Hematopoietic multipotent progenitor cell treated with erythropoietin and hydrocortisone succinate and interleukin-3 and kit ligand, for 4 days (in vitro differentiated cells): ENCODE measurements around the gene LSM14A.

Experiments
- DNase-seq: peaks from one replicate; pipeline ENCODE4 v3.0.0-alpha.2; 2015

The LSM14A gene

GRCh38 chr19:34259367-34260095 lies 87.2 kb downstream of the LSM14A start:
- DNase-seq = no peak

DNA sequence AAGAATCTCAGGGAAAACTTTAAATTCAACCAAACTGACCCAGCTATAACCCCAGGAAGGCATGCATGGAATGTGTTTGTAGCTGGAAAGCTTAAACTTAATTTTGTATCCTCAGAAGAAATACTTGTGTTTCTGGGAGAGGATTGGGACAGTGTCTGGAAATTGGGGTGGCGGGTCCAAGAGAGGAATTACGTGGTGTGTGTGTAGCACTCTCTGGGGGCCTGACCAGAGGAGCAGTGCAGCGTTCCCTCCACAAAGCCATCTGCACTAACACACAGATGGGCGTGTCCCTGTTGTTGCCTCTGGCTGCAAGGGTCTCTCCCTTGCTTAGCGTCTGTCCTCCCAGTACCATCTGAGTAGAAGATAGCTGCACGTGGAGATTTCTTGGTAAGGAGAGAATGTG lies 88.5 kb downstream of the LSM14A start:
- no peak for DNase-seq

GRCh38 chr19:34261334-34262109 lies 89.2 kb downstream of the LSM14A start:
- DNase-seq = no peak

DNA sequence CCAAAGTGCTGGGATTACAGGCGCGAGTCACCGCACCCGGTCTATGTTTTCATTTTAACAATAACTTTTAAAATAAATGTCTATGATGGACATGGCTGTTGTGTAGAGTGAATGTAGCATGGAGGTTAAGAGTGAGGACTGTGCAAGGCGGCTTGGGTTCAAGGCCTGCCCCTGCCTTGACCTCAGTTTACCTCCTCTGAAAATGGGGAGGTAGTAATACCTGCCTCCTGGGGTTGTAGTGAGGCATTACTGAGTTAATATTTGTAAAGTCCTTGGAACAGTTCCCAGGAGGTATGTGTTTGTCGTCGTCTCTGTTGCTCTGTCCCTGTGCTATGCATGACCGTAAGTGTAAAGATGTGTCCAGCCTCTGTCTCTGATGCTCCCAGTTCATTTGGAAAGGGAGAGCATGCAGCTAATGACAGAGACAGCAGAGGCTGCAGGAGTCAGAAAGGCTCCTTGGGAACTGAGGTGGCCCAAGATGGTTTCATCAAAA lies 91.5 kb downstream of the LSM14A start:
- DNase-seq = no peak

DNA sequence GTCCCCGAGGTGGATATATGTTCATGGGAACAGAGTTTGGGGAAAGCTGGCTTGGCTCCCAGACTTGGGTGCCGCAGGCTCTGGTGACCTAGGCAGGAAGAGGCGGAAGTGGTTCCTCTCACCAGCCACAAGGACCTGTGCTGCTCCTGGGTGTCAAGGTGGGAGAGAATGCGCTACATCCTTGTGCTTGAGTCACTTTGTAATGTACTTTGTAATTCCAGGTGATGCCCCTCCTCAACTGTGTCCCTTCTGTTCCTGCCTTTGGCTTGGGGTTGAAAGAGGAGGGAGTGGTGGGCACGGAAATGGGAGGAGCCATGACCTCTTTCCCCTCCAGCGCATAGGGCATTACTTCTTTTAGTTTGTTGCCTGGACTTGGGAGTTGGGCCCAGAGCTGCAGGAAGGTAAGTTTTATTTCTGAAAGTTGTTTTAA lies 92.9 kb downstream of the LSM14A start:
- DNase-seq = no peak

DNA sequence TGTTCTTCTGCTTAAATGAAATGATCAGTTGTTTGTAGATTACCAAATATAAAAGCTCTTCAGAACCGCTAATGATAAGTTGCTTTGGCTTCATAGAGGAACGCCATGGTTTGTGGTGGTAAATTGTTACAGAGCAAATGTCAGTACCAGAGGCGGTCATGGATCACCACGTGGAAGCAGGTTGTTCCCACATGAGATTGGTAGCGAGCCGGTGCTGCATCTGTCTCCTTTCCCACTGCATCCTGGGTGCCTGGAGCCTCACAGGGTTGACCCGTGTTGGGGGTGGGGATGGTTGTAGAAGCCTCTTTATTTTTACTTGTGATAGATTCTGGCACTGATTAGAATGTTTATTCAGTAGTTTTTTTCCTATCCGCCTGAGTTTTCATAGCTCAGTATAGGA lies 96.8 kb downstream of the LSM14A start:
- no peak for DNase-seq

DNA sequence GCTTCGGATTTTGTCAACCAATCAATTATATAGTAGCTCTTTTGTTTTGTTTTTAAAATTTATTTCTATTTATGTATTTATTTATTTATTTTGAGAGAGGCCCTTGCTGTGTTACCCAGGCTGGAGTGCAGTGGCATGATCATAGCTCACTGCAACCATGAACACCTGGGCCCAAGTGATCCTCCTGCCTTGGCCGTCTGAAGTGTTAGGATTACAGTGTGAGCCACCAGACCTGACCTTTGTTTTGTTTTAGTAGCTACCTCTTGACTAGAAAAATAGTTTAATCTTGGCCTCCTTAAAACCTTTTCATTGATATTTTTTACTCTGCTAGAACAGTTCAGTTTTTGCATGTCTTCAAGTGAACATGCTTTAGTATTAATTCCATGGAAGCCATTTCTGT lies 97.2 kb downstream of the LSM14A start:
- no peak for DNase-seq

GRCh38 chr19:34269968-34270621 lies 97.8 kb downstream of the LSM14A start:
- peak; percentile 64 for DNase-seq

GRCh38 chr19:34273121-34273520 lies 100.8 kb downstream of the LSM14A start:
- no peak for DNase-seq

DNA sequence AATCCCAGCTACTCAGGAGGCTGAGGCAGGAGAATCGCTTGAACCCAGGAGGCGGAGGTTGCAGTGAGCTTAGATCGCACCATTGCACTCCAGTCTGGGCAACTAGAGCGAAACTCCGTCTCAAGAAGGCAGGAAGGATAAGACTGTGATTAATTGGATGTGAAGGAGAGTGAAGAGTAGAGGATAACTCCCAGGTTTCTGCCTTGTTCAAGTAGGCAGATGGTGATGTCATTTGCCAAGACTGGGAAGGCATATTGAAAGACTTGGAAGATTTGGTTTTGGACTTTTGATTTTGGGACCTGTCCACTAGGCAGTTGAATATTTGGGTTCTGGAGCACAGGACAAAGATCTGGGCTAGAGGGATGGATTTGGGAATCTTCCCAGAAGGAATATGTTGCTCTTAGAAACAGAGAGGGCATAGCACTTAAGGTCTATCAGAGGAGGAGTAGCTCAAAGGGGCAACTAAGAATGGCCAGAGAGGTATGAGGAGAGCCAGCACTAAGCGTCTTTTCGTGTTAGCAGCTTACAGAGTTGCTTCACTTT lies 102.1 kb downstream of the LSM14A start:
- DNase-seq = no peak

- DNase-seq = no peak
Measured at GRCh38 chr19:34274827-34275625, 102.7 kb downstream of the LSM14A start.

DNA sequence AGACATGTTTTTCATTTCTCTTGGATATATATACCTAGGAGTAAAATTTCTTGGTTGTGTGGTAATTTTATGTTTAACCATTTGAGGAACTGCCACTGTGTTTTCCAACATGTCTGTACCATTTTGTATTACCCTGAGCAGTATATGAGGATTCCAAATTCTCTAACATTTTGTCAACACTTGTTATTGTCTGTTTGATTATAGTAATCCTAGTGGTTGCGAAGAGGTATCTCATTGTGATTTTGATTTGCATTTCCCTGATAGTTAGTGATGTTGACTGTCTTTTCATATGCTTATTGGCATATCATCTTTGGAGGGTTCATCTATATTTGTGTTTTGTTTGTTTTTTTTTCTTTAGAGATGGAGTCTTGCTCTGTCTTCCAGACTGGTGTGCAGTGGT lies 103.4 kb downstream of the LSM14A start:
- DNase-seq = no peak

GRCh38 chr19:34276614-34277013 lies 104.3 kb downstream of the LSM14A start:
- no peak for DNase-seq

- no peak for DNase-seq
Measured at GRCh38 chr19:34277244-34277643, 104.9 kb downstream of the LSM14A start.

- DNase-seq = no peak
Measured at GRCh38 chr19:34278783-34279182, 106.5 kb downstream of the LSM14A start.
